NCI-H226 (cell line): ENCODE data around the gene PAXIP1.
"Not testable (repeated sequence)": the region's sequence is repeated elsewhere in the genome, so short reads cannot be mapped to it uniquely, and the experiment has no call there.

Experiments
- DNase-seq: peaks from one replicate; pipeline ENCODE4 v3.0.0-alpha.2; 2015

Gene PAXIP1

GRCh38 chr7:155003092-155003375 is at the start of gene PAXIP1:
PAXIP1 (minus strand) TSS chr7:155003124; CDS start chr7:155002929, 195 bp downstream.
- no peak for DNase-seq

- no peak for DNase-seq
Measured at GRCh38 chr7:155051355-155051754, 48.4 kb upstream of the PAXIP1 start.

- DNase-seq: no peak
Measured at GRCh38 chr7:155048006-155048405, 45.1 kb upstream of the PAXIP1 start.

- no peak for DNase-seq
Measured at GRCh38 chr7:155043756-155044155, 40.8 kb upstream of the PAXIP1 start.

- no peak for DNase-seq
Measured at GRCh38 chr7:155038335-155038734, 35.4 kb upstream of the PAXIP1 start.

- not testable (repeated sequence) for DNase-seq
Measured at GRCh38 chr7:155034495-155034894, 31.6 kb upstream of the PAXIP1 start.

GRCh38 chr7:155032978-155033377 is 30.1 kb upstream of the PAXIP1 start:
- no peak for DNase-seq

- no peak for DNase-seq
Measured at GRCh38 chr7:155027879-155028278, 25.0 kb upstream of the PAXIP1 start.

GRCh38 chr7:155021699-155022145 is 18.8 kb upstream of the PAXIP1 start:
- no peak for DNase-seq

- DNase-seq: no peak
Measured at GRCh38 chr7:155020996-155021395, 18.1 kb upstream of the PAXIP1 start.

GRCh38 chr7:155017834-155018233 is 14.9 kb upstream of the PAXIP1 start:
- no peak for DNase-seq

GRCh38 chr7:155011086-155011485 is 8.2 kb upstream of the PAXIP1 start:
- DNase-seq: no peak

GRCh38 chr7:155009570-155010157 is 6.7 kb upstream of the PAXIP1 start:
- no peak for DNase-seq

GRCh38 chr7:155007947-155008346 is 5.0 kb upstream of the PAXIP1 start:
- DNase-seq: no peak

GRCh38 chr7:155003376-155004214 is 671 bp upstream of the PAXIP1 start:
- peak; percentile 61 for DNase-seq

- no peak for DNase-seq
Measured at GRCh38 chr7:155002411-155003091, 373 bp downstream of the PAXIP1 start.

- no peak for DNase-seq
Measured at GRCh38 chr7:155001756-155002410, 1.0 kb downstream of the PAXIP1 start.

GRCh38 chr7:155000795-155001194 is 2.1 kb downstream of the PAXIP1 start:
- no peak for DNase-seq

GRCh38 chr7:154998481-154998880 is 4.4 kb downstream of the PAXIP1 start:
- no peak for DNase-seq

- DNase-seq: no peak
Measured at GRCh38 chr7:154997840-154998370, 5.0 kb downstream of the PAXIP1 start.

- no peak for DNase-seq
Measured at GRCh38 chr7:154996756-154997155, 6.2 kb downstream of the PAXIP1 start.

GRCh38 chr7:154996101-154996500 is 6.8 kb downstream of the PAXIP1 start:
- DNase-seq: no peak

- no peak for DNase-seq
Measured at GRCh38 chr7:154994996-154995395, 7.9 kb downstream of the PAXIP1 start.
